ENCODE data around the gene KCNIP1.

Gene KCNIP1

DNA sequence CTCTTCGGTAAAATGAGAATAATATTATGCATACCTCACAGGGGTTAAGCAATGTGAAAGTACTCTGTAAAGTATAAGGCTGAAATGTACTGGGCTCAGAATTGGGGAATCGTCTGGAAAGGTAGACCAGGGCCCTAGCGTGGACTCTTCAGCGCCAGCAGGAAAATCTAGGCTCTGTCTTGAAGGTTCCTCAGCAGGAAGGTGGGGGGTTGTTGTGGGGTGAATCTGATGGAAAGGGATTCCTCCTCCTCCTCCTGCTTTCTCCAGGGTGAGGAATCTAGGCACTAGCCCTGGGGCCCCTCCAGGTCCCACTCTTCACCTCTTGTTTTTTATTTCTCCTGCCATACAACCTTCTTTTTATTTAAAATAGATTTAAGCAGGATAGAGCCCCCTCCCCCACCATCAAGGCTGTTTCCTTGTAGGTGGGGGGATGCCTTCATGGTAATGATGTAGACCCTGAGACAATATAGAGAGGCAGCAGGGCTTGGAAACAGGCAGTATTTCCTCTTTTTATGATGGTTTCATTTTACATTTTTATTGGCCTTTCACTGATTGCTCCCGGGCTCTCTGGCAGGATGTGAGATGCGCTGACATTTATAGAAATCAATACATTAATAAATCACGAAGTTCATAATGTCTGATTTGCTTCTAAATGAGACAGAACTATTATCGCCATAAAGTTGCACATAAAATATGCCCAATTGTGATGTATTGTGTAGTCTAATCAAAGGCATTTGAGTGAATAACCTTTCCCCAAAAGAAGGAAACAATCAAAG is 200.8 kb downstream of the KCNIP1 start:
- no peaks in the 10 kb centered on the region for H3K36me3 ChIP-seq (ENCODE audit: control insufficient read depth in 2 of 2, insufficient read depth in 1 of 2, low read length in 2 of 2)
- CTCF ChIA-PET, result no interaction called here
- peaks cover 3% of the 10 kb centered on the region; the same call in 1 of the 2 replicates for H3K4me1 ChIP-seq (ENCODE audit: control insufficient read depth, insufficient read depth, low read length)
- H3K4me3 ChIP-seq (ENCODE audit: low read depth, low read length), result no peak overlapping the region
- TF ChIP-seq ZBTB8A (tag by site-specific recombination; IDR thresholded peaks at IDR 0.05), result peak; percentile 40; the same call in 1 of the 2 replicates
- no peak for TF ChIP-seq ZSCAN23 (tag by site-specific recombination; IDR thresholded peaks at IDR 0.05)
- no peak for TF ChIP-seq ZNF791 (tag by site-specific recombination; IDR thresholded peaks at IDR 0.05)
- TF ChIP-seq, protein P1, sequence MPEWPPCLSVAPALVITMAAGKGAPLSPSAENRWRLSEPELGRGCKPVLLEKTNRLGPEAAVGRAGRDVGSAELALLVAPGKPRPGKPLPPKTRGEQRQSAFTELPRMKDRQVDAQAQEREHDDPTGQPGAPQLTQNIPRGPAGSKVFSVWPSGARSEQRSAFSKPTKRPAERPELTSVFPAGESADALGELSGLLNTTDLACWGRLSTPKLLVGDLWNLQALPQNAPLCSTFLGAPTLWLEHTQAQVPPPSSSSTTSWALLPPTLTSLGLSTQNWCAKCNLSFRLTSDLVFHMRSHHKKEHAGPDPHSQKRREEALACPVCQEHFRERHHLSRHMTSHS (tag by site-specific recombination; IDR thresholded peaks at IDR 0.05), result 0 out of 2 replicates have a peak, but pooled peaks have one; percentile 52
- TF ChIP-seq PRDM4 (tag by site-specific recombination; IDR thresholded peaks at IDR 0.05), result peak; percentile 73
- no peak for TF ChIP-seq ZNF148 (tag by site-specific recombination; IDR thresholded peaks at IDR 0.05; ENCODE audit: borderline replicate concordance)
- TF ChIP-seq FEZF1 (tag by site-specific recombination; IDR thresholded peaks at IDR 0.05), result peak; percentile 86
- TF ChIP-seq, protein P2, sequence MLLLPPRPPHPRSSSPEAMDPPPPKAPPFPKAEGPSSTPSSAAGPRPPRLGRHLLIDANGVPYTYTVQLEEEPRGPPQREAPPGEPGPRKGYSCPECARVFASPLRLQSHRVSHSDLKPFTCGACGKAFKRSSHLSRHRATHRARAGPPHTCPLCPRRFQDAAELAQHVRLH (tag by site-specific recombination; IDR thresholded peaks at IDR 0.05), result peak; percentile 25; the same call in 1 of the 2 replicates
- peak; percentile 61; the same call in 1 of the 2 replicates for TF ChIP-seq IKZF3 (tag by site-specific recombination; IDR thresholded peaks at IDR 0.05)
- peak; percentile 35; the same call in 1 of the 2 replicates for TF ChIP-seq OSR2 (tag by site-specific recombination; IDR thresholded peaks at IDR 0.05)
- TF ChIP-seq ZNF843 (tag by site-specific recombination; IDR thresholded peaks at IDR 0.05), result peak; percentile 94
- TF ChIP-seq ZSCAN30 (tag by site-specific recombination; IDR thresholded peaks at IDR 0.05), result 0 out of 2 replicates have a peak, but pooled peaks have one; percentile 36
- TF ChIP-seq ZBTB20 (tag by site-specific recombination; IDR thresholded peaks at IDR 0.05), result peak; percentile 74
- TF ChIP-seq ZNF473 (tag by site-specific recombination; IDR thresholded peaks at IDR 0.05), result no peak
- peak; percentile 72 for TF ChIP-seq PRDM6 (tag by site-specific recombination; IDR thresholded peaks at IDR 0.05)
- TF ChIP-seq ZNF561 (tag by site-specific recombination; IDR thresholded peaks at IDR 0.05; ENCODE audit: borderline replicate concordance), result 0 out of 2 replicates have a peak, but pooled peaks have one; percentile 27
- H3K27ac ChIP-seq (ENCODE audit: extremely low read depth, low read depth, low read length), result no peak overlapping the region
- no peaks in the 10 kb centered on the region for H3K9me3 ChIP-seq (ENCODE audit: control insufficient read depth, insufficient read depth, low read depth, low read length)
- POLR2A ChIA-PET, result no interaction called here

- no peaks in the 10 kb centered on the region for H3K9me3 ChIP-seq (ENCODE audit: control insufficient read depth, insufficient read depth, low read depth, low read length)
- POLR2A ChIA-PET, result no interaction called here
- TF ChIP-seq ZIC2 (tag by site-specific recombination; IDR thresholded peaks at IDR 0.05) (no peak), ZNF133 (tag by site-specific recombination; IDR thresholded peaks at IDR 0.05) (peak; percentile 97), HOXA7 (CRISPR knock-in tag; IDR thresholded peaks at IDR 0.05; ENCODE audit: borderline replicate concordance) (no peak)
- H3K4me1 ChIP-seq (ENCODE audit: control insufficient read depth, insufficient read depth, low read length), result peaks cover under 1% of the 10 kb centered on the region; the same call in 1 of the 2 replicates
- H3K4me3 ChIP-seq (ENCODE audit: low read depth, low read length), result no peak overlapping the region
- H3K36me3 ChIP-seq (ENCODE audit: control insufficient read depth in 2 of 2, insufficient read depth in 1 of 2, low read length in 2 of 2), result no peaks in the 10 kb centered on the region
- no peak overlapping the region for H3K27ac ChIP-seq (ENCODE audit: extremely low read depth, low read depth, low read length)
- CTCF ChIA-PET, result no interaction called here
Observed at GRCh38 chr5:170709640-170710039, 205.8 kb downstream of the KCNIP1 start.

Data from HEK293 (cell line).